ENCODE results near the gene USH2A.

DNA sequence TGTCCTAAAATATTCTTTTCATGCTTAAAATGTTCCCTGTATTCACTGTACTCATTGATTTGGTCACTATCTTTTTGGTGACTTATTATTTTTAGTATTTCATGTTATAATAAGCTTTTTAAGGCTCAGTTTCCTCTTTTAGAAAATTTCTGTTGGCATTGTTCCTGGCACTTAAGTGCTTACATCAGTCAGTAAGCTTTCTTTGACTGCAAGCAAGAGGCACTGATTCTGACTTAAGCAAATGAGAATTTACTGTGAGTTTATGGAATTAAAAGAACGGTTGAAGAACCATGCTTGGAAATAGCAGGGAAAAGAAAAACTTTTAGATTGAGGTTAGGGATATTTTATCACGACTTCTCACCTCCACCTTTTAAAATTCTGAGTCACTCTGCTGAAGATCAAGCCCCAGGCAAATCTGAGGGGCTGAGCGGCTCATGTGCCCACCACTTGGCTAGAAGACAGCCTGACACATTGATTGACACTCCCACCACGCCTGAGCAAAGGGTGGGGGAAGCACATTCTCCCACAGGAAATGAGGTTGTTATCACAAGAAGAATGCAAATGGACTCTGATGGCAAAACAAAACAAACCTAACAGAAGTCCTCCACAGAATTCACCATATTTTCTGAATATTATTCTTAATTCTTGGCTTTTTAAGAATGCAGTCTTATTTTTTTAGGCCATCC lies 753.3 kb downstream of the USH2A start:
- TF ChIP-seq, protein P1, sequence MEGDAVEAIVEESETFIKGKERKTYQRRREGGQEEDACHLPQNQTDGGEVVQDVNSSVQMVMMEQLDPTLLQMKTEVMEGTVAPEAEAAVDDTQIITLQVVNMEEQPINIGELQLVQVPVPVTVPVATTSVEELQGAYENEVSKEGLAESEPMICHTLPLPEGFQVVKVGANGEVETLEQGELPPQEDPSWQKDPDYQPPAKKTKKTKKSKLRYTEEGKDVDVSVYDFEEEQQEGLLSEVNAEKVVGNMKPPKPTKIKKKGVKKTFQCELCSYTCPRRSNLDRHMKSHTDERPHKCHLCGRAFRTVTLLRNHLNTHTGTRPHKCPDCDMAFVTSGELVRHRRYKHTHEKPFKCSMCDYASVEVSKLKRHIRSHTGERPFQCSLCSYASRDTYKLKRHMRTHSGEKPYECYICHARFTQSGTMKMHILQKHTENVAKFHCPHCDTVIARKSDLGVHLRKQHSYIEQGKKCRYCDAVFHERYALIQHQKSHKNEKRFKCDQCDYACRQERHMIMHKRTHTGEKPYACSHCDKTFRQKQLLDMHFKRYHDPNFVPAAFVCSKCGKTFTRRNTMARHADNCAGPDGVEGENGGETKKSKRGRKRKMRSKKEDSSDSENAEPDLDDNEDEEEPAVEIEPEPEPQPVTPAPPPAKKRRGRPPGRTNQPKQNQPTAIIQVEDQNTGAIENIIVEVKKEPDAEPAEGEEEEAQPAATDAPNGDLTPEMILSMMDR (IDR thresholded peaks at IDR 0.05): no peak
- no peak for TF ChIP-seq POLR2A (IDR thresholded peaks at IDR 0.05)
